Activated T-cell treated with anti-CD3 and anti-CD28 coated beads, Interleukin-2, amount 50 U/mL, for 72 hours (primary cell): ENCODE measurements around the gene REXO4. TPM values are rescaled to one million over a fixed set of nuclear protein-coding genes. Genes with fewer than 3 reads are reported as not detected.

Experiments used
- ATAC-seq, 2 donors: fragments of 150-1000 bp; cut with Tn5 transposase; replicated peaks in 1 of 2; 2 replicates each; pipeline ENCODE4 v1.10.0; 2021; ENCODE audit warnings: moderate library complexity in 2 of 2, mild to moderate bottlenecking in 1 of 2
- DNase-seq, 2 donors: peaks; one replicate each; pipeline ENCODE4 v3.0.0; 2021 to 2022; ENCODE audit warnings: mixed read lengths in 1 of 2
- H3K27ac Mint-ChIP-seq: one replicate; pipeline ENCODE4 v1.8.0; 2022; ENCODE audit warnings: mild to moderate bottlenecking, moderate library complexity, mixed read lengths
- H3K27me3 Mint-ChIP-seq: one replicate; pipeline ENCODE4 v1.8.0; 2022; ENCODE audit warnings: low read depth, mixed read lengths
- H3K36me3 Mint-ChIP-seq, 2 donors: one replicate each; pipeline ENCODE4 v1.8.0; 2022; ENCODE audit warnings: mixed read lengths in 2 of 2, mild to moderate bottlenecking in 1 of 2; ENCODE audit not compliant: insufficient read depth in 2 of 2
- H3K4me1 Mint-ChIP-seq: one replicate; pipeline ENCODE4 v1.8.0; 2022; ENCODE audit warnings: low read depth, mixed read lengths
- H3K4me3 Mint-ChIP-seq, 2 donors: one replicate each; pipeline ENCODE4 v1.8.0; 2022; ENCODE audit warnings: mild to moderate bottlenecking in 2 of 2, mixed read lengths in 2 of 2, moderate library complexity in 2 of 2
- H3K9me3 Mint-ChIP-seq, 2 donors: one replicate each; pipeline ENCODE4 v1.8.0; 2022; ENCODE audit warnings: mixed read lengths in 2 of 2
- total RNA-seq, 2 donors: library from RNA; stranded (reverse); gene quantifications; one replicate each; pipeline ENCODE4 v1.2.3, GENCODE V29; 2022

The REXO4 gene
- total RNA-seq, 2 donors from 2014 or later, result 22.9 to 25.0 TPM

GRCh38 chr9:133423216-133423615 lies 5.4 kb upstream of the REXO4 start:
- peaks cover 23% of the 10 kb centered on the region for H3K27me3 Mint-ChIP-seq
- peaks cover 42% of the 10 kb centered on the region for H3K4me1 Mint-ChIP-seq
- no peaks in the 10 kb centered on the region for H3K36me3 Mint-ChIP-seq
- DNase-seq, result no peak
- no peak for ATAC-seq
- H3K4me3 Mint-ChIP-seq, result no peak overlapping the region
- H3K27ac Mint-ChIP-seq, result no peak overlapping the region
- H3K9me3 Mint-ChIP-seq, result no peaks in the 10 kb centered on the region

DNA sequence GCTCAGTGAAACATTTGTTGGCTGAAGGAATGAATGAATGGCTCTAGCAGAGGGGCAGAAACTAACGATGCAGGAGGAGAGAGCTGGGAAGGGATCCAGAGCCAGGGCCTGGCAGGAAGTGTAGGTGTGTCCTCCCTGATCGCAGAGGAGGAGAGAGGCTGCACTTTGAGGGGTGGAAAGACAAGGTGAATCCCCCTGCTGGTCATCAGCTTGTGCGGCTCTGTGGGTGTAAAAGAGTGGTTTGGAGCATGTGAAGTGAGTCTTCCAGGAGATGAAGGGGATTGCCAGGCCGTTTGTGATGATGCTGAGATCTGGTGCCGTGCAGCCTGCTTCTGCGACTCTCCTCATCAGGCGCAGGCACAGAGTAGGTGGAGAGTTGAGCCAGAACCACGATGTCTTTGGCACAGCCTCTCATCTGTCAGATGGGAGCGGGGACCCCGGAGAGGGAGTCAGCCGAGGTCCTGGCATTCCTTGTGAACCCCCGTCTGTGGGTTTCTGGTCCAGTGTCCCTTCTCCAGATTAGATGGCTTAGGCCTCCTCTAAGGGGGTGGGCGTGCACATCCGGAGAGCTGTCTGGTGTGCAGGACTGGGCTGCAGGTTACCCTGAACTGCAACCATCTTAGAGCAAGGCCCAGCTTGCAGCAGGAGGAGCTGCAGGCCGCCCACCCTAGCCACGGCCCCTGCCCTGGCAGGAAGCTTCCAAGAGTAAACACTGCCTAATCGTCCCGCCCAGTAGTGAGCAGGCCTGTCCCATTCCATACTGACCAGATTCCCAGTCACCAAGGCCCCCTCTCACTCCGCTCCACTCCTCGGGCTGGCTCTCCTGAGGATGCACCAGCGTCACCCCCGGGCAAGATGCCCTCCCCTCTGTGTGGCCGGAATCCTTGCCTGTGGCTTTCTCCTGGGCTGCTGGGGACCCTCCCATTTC lies 4.1 kb upstream of the REXO4 start, which contains the start of gene ADAMTS13:
TSS of gene ADAMTS13 (plus strand) at position 753 of the 928 bp plus-strand sequence. CDS start at position 830, 77 bp downstream.
- Mint-ChIP-seq H3K4me1 (peaks cover 44% of the 10 kb centered on the region), H3K27ac (peak within 1 kb of the TSS; percentile 7)
- ATAC-seq, result peak; percentile 67 to 68

GRCh38 chr9:133420392-133420827 lies 2.6 kb upstream of the REXO4 start:
- no peaks in the 10 kb centered on the region for H3K9me3 Mint-ChIP-seq
- no peak for ATAC-seq
- peaks cover 58% of the 10 kb centered on the region for H3K4me1 Mint-ChIP-seq
- peak overlapping the region; percentile 84 for H3K27ac Mint-ChIP-seq
- no peaks in the 10 kb centered on the region for H3K36me3 Mint-ChIP-seq
- peak in 1 of 2 donors; percentile 39 for DNase-seq
- peak overlapping the region; percentile 68 for H3K4me3 Mint-ChIP-seq
- H3K27me3 Mint-ChIP-seq, result peaks cover 2% of the 10 kb centered on the region

More for the DNA sequence above, 4.1 kb upstream of the REXO4 start, which contains the start of gene ADAMTS13:
- peak; percentile 77 to 80 for DNase-seq
- Mint-ChIP-seq H3K4me3 (peak within 1 kb of the TSS; percentile 1 to 68), H3K27me3 (peaks cover 15% of the 10 kb centered on the region), H3K36me3 (no peaks in the 10 kb centered on the region), H3K9me3 (no peaks in the 10 kb centered on the region)

- peak overlapping the region; percentile 87 to 94 for H3K4me3 Mint-ChIP-seq
- H3K4me1 Mint-ChIP-seq, result peaks cover 72% of the 10 kb centered on the region
- H3K9me3 Mint-ChIP-seq, result no peaks in the 10 kb centered on the region
- peak overlapping the region; percentile 64 for H3K27ac Mint-ChIP-seq
- DNase-seq (no peak), ATAC-seq (no peak)
- H3K36me3 Mint-ChIP-seq, result peaks cover 0 to 3% of the 10 kb centered on the region in 2 donors
- H3K27me3 Mint-ChIP-seq, result no peaks in the 10 kb centered on the region
Measured at GRCh38 chr9:133419005-133419404, 1.2 kb upstream of the REXO4 start.

DNA sequence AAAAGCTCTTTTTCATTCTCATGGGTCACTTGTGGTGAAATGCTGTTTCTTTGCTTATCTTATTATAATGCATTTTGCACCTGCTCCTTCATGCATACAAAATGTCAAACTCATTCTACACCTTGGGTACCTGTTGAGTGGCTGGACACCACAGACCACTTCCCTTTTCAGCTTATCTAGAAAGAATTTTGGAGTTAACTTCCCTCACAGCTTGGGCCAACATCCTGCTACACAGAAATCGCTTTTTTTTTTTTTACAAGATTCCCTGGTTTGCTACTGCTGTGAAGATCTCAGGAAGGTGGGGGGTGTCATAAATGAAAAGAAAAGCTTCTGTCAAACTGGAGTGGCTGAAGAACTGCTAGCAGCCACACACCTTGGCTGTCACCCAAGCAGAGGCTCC lies 2.6 kb downstream of the REXO4 start:
- peaks cover 4% of the 10 kb centered on the region in 2 donors for H3K36me3 Mint-ChIP-seq
- H3K4me3 Mint-ChIP-seq, result peak overlapping the region; percentile 47 to 94
- no peaks in the 10 kb centered on the region for H3K27me3 Mint-ChIP-seq
- H3K9me3 Mint-ChIP-seq, result no peaks in the 10 kb centered on the region
- DNase-seq (no peak), ATAC-seq (no peak)
- peak overlapping the region; percentile 82 for H3K27ac Mint-ChIP-seq
- H3K4me1 Mint-ChIP-seq, result peaks cover 56% of the 10 kb centered on the region

DNA sequence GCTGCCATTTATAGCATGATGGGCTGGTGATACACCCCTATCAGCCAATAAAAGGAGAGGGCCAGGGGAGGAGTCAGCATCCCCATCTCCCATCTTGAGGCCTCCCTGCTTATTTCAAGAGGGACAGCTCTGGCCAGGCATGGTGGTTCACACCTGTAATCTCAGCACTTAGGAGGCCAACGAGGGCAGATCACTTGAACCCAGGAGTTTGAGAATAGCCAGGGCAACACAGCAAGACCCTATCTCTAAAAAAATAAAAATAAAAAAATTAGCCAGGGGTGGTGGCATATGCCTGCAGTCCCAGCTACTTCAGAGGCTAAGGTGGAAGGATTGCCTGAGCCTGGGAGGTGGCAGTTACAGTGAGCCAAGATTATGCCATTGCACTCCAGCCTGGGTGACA lies 9.8 kb downstream of the REXO4 start:
- H3K27ac Mint-ChIP-seq, result no peak overlapping the region
- peaks cover 8% of the 10 kb centered on the region for H3K4me1 Mint-ChIP-seq
- H3K36me3 Mint-ChIP-seq, result peaks cover 2 to 14% of the 10 kb centered on the region in 2 donors
- no peak for ATAC-seq
- no peak for DNase-seq
- no peaks in the 10 kb centered on the region for H3K9me3 Mint-ChIP-seq
- no peak overlapping the region for H3K4me3 Mint-ChIP-seq
- H3K27me3 Mint-ChIP-seq, result no peaks in the 10 kb centered on the region

DNA sequence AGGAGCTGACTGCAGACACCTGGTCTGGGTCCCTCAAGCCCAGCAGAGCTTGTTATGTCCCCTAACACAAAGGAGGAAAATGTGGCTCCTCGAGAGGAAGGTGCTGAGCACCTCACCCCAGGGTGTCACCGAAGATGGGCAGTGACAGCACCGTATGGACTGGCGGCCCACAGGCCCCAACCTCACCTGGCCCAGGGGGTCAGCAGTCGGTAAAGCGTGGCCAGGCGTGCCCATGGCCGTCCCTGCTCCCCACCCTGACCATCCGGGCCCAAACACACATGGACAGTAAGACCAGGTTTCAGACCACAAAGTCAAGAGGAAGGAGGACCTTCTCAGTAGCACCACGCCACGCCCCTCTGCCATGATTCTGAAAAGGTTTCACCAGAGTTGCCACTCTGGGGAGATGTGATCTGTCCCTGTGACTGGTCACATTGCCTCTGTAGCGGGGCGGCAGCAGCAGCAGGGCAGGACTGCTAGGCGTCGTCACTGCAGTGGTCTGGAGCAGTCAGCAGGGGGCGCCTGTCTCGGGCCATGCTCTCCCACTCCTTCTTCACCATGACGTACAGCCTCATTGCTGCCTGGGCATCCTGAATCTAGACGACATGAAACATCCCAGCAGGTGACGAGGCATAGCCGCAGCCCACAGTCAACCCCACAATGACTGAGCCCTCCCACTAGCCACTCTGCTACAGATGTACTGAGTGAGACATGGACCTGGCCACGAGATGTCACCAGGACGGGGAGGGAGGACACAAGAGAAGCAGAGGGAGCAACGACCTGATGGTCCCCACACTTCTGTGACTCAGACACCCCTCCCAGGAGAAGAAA lies 11.1 kb downstream of the REXO4 start:
- no peak overlapping the region for H3K4me3 Mint-ChIP-seq
- H3K27ac Mint-ChIP-seq, result peak overlapping the region; percentile 66
- DNase-seq (peak; percentile 85 to 89), ATAC-seq (peak; percentile 95 to 98)
- no peaks in the 10 kb centered on the region for H3K27me3 Mint-ChIP-seq
- no peaks in the 10 kb centered on the region for H3K9me3 Mint-ChIP-seq
- peaks cover 2 to 11% of the 10 kb centered on the region in 2 donors for H3K36me3 Mint-ChIP-seq
- H3K4me1 Mint-ChIP-seq, result peaks cover 7% of the 10 kb centered on the region

DNA sequence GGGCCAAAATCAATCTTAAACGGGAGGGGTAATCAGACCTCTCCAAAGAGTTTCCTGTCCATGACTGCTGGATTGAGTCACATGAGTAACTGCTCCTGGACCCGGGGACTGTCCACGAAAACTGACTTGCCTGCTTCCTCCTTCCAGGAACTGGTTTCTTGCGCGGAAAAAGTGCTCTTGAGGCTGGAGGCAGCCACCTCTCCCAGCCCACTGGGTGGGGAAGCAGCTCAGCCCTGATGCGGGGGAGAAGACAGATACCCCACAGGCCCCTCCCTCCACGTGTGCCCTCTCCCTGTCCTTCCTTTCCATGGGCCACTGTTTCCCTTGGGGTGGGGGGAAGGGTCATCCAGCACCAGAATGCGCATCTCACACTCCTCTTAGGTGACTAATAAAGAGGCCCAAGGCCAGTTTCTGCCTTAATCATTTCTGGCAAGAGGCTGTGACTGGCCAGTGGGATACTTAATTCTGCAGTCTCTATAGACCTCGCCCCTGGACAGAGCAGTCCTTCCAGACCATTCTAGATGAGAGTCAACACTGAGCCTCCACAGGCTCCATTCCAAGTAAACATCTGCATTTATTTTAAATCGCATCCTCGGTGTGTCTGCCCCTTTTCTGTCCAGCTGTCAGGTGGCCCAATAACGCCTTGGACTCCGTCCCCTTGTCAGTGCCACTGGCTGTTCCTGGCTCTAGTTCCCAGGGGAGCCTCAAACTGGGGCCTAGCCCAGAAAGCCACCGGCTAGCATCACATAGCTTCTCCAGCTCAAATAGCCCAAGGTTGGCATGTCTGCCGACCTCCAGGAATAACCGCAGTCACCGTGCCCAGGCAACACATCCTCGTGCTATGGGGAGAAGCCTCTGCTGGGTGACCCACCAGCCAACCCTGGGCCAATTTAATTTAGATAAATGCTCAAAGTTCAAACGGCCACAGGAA lies 12.0 kb downstream of the REXO4 start:
- peaks cover 7% of the 10 kb centered on the region for H3K4me1 Mint-ChIP-seq
- no peak overlapping the region for H3K4me3 Mint-ChIP-seq
- DNase-seq (no peak), ATAC-seq (no peak)
- H3K27me3 Mint-ChIP-seq, result no peaks in the 10 kb centered on the region
- peaks cover 2 to 11% of the 10 kb centered on the region in 2 donors for H3K36me3 Mint-ChIP-seq
- no peak overlapping the region for H3K27ac Mint-ChIP-seq
- H3K9me3 Mint-ChIP-seq, result no peaks in the 10 kb centered on the region

- no peak for DNase-seq
- ATAC-seq, result no peak
- no peaks in the 10 kb centered on the region for H3K27me3 Mint-ChIP-seq
- no peak overlapping the region for H3K27ac Mint-ChIP-seq
- H3K4me3 Mint-ChIP-seq, result no peak overlapping the region
- peaks cover 2 to 9% of the 10 kb centered on the region in 2 donors for H3K36me3 Mint-ChIP-seq
- H3K9me3 Mint-ChIP-seq, result no peaks in the 10 kb centered on the region
- peaks cover 7% of the 10 kb centered on the region for H3K4me1 Mint-ChIP-seq
Measured at GRCh38 chr9:133404454-133405002, 13.3 kb downstream of the REXO4 start.

- Mint-ChIP-seq H3K9me3 (no peaks in the 10 kb centered on the region), H3K4me3 (no peak overlapping the region), H3K4me1 (peaks cover 7% of the 10 kb centered on the region), H3K36me3 (peaks cover 2 to 9% of the 10 kb centered on the region in 2 donors), H3K27me3 (no peaks in the 10 kb centered on the region), H3K27ac (no peak overlapping the region)
- DNase-seq (peak; percentile 61 to 68), ATAC-seq (peak; percentile 21 to 43)
Measured at GRCh38 chr9:133403766-133404453, 13.9 kb downstream of the REXO4 start.

DNA sequence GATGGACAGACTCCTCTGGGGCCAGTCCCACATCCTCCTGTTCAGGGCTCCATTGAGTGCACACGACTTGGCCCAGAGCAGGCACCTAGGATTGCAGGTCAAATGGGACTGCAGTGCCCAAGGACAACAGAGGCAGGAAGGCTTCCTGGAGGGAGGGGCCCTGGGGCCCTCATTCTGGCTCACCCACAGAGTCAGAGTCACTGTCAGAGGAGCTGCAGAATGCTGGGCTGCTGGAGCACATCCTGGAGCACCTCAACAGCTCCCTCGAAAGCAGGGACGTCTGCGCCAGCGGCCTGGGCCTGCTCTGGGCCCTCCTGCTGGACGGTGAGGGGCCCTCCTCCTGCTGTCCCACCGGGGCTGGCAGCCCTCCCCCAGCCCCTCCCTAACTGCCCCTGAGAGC lies 15.1 kb downstream of the REXO4 start:
- H3K4me3 Mint-ChIP-seq, result no peak overlapping the region
- H3K9me3 Mint-ChIP-seq, result no peaks in the 10 kb centered on the region
- H3K36me3 Mint-ChIP-seq, result peaks cover 2 to 8% of the 10 kb centered on the region in 2 donors
- H3K27ac Mint-ChIP-seq, result no peak overlapping the region
- H3K4me1 Mint-ChIP-seq, result peaks cover 7% of the 10 kb centered on the region
- no peaks in the 10 kb centered on the region for H3K27me3 Mint-ChIP-seq
- ATAC-seq (no peak), DNase-seq (no peak)
